BLaER1 (cell line): Measurements from ENCODE around the gene SFMBT2.
"Not testable (repeated sequence)": the region's sequence is repeated elsewhere in the genome, so short reads cannot be mapped to it uniquely, and the experiment has no call there.

Source experiments
- H3K27ac ChIP-seq: shearing (Covaris generic); formaldehyde crosslinking; 2 replicates; pipeline ENCODE4 v1.8.1; 2022
- H3K27me3 ChIP-seq: shearing (Covaris generic); formaldehyde crosslinking; 2 replicates; pipeline ENCODE4 v1.8.1; 2022
- H3K36me3 ChIP-seq: shearing (Covaris generic); formaldehyde crosslinking; 2 replicates; pipeline ENCODE4 v1.8.1; 2022
- H3K4me1 ChIP-seq: shearing (Covaris generic); formaldehyde crosslinking; 2 replicates; pipeline ENCODE4 v1.8.1; 2022
- H3K4me2 ChIP-seq: shearing (Covaris generic); formaldehyde crosslinking; 2 replicates; pipeline ENCODE4 v1.8.1; 2022
- H3K4me3 ChIP-seq: shearing (Covaris generic); formaldehyde crosslinking; 2 replicates; pipeline ENCODE4 v1.8.1; 2022
- H3K9ac ChIP-seq: shearing (Covaris generic); formaldehyde crosslinking; 2 replicates; pipeline ENCODE4 v1.8.1; 2022
- H3K9me3 ChIP-seq: shearing (Covaris generic); formaldehyde crosslinking; 2 replicates; pipeline ENCODE4 v1.8.1; 2022
- H4K20me1 ChIP-seq: shearing (Covaris generic); formaldehyde crosslinking; 2 replicates; pipeline ENCODE4 v1.8.1; 2022
- Cebpa-rat ChIP-seq: shearing (Covaris generic); IDR thresholded peaks from 2 replicates; pipeline ENCODE4 v1.8.1; 2022

The SFMBT2 gene

GRCh38 chr10:7305053-7305452 lies 105.8 kb downstream of the SFMBT2 start:
- Histone ChIP-seq H3K9ac (peak overlapping the region; percentile 71; the same call in 1 of the 2 replicates), H4K20me1 (peaks cover 22% of the 10 kb centered on the region), H3K27ac (peak overlapping the region; percentile 87), H3K4me1 (peaks cover 51% of the 10 kb centered on the region), H3K27me3 (no peaks in the 10 kb centered on the region), H3K9me3 (peaks cover 47% of the 10 kb centered on the region), H3K4me3 (no peak overlapping the region; the same call in 1 of the 2 replicates), H3K36me3 (peaks cover 60% of the 10 kb centered on the region), H3K4me2 (peak overlapping the region; percentile 84)
- no peak for TF ChIP-seq Cebpa-rat

- peaks cover 27% of the 10 kb centered on the region for H4K20me1 ChIP-seq
- H3K27ac ChIP-seq = peak overlapping the region; percentile 87; the same call in 1 of the 2 replicates
- peaks cover 55% of the 10 kb centered on the region for H3K36me3 ChIP-seq
- peaks cover 41% of the 10 kb centered on the region for H3K9me3 ChIP-seq
- peaks cover 51% of the 10 kb centered on the region for H3K4me1 ChIP-seq
- H3K4me3 ChIP-seq = no peak overlapping the region
- TF ChIP-seq Cebpa-rat = no peak
- H3K4me2 ChIP-seq = peak overlapping the region; percentile 84; the same call in 1 of the 2 replicates
- no peak overlapping the region for H3K9ac ChIP-seq
- no peaks in the 10 kb centered on the region for H3K27me3 ChIP-seq
These were observed 106.7 kb downstream of the SFMBT2 start for GRCh38 chr10:7304110-7304509.

GRCh38 chr10:7302930-7303557 lies 107.8 kb downstream of the SFMBT2 start:
- peaks cover 56% of the 10 kb centered on the region for H3K36me3 ChIP-seq
- no peak overlapping the region for H3K9ac ChIP-seq
- no peaks in the 10 kb centered on the region for H3K27me3 ChIP-seq
- H3K9me3 ChIP-seq = peaks cover 31% of the 10 kb centered on the region
- no peak for TF ChIP-seq Cebpa-rat
- H3K4me1 ChIP-seq = peaks cover 46% of the 10 kb centered on the region
- H4K20me1 ChIP-seq = peaks cover 38% of the 10 kb centered on the region
- no peak overlapping the region for H3K4me2 ChIP-seq
- H3K27ac ChIP-seq = no peak overlapping the region
- no peak overlapping the region for H3K4me3 ChIP-seq

- TF ChIP-seq Cebpa-rat = no peak
- H3K4me3 ChIP-seq = no peak overlapping the region
- H4K20me1 ChIP-seq = peaks cover 44% of the 10 kb centered on the region
- H3K4me1 ChIP-seq = peaks cover 44% of the 10 kb centered on the region
- no peaks in the 10 kb centered on the region for H3K27me3 ChIP-seq
- 0 out of 2 replicates have a peak overlapping the region, but pooled peaks have one; percentile 0 for H3K27ac ChIP-seq
- H3K36me3 ChIP-seq = peaks cover 62% of the 10 kb centered on the region
- no peak overlapping the region for H3K4me2 ChIP-seq
- peaks cover 27% of the 10 kb centered on the region for H3K9me3 ChIP-seq
- H3K9ac ChIP-seq = no peak overlapping the region
These were observed 108.4 kb downstream of the SFMBT2 start for GRCh38 chr10:7302392-7302906.

- Histone ChIP-seq H3K4me2 (no peak overlapping the region), H3K36me3 (peaks cover 75% of the 10 kb centered on the region)
- TF ChIP-seq Cebpa-rat = no peak
These were observed 109.6 kb downstream of the SFMBT2 start for GRCh38 chr10:7301006-7301778.

GRCh38 chr10:7300384-7300971 lies 110.4 kb downstream of the SFMBT2 start:
- no peak overlapping the region for H3K9ac ChIP-seq
- peaks cover 60% of the 10 kb centered on the region for H4K20me1 ChIP-seq
- H3K4me3 ChIP-seq = no peak overlapping the region
- no peak overlapping the region for H3K4me2 ChIP-seq
- TF ChIP-seq Cebpa-rat = no peak
- peaks cover 27% of the 10 kb centered on the region for H3K9me3 ChIP-seq
- H3K27me3 ChIP-seq = no peaks in the 10 kb centered on the region
- no peak overlapping the region for H3K27ac ChIP-seq
- peaks cover 26% of the 10 kb centered on the region for H3K4me1 ChIP-seq
- peaks cover 78% of the 10 kb centered on the region for H3K36me3 ChIP-seq

More at GRCh38 chr10:7301006-7301778, 109.6 kb downstream of the SFMBT2 start:
- Histone ChIP-seq H4K20me1 (peaks cover 57% of the 10 kb centered on the region), H3K9ac (no peak overlapping the region), H3K27ac (0 out of 2 replicates have a peak overlapping the region, but pooled peaks have one; percentile 45), H3K4me1 (peaks cover 33% of the 10 kb centered on the region), H3K4me3 (no peak overlapping the region), H3K9me3 (peaks cover 27% of the 10 kb centered on the region), H3K27me3 (no peaks in the 10 kb centered on the region)

GRCh38 chr10:7299601-7300325 lies 111.1 kb downstream of the SFMBT2 start:
- Histone ChIP-seq H3K4me1 (peaks cover 23% of the 10 kb centered on the region), H4K20me1 (peaks cover 67% of the 10 kb centered on the region), H3K9me3 (peaks cover 26% of the 10 kb centered on the region), H3K36me3 (peaks cover 74% of the 10 kb centered on the region)
- H3K4me2 ChIP-seq, H3K4me3 ChIP-seq, H3K27ac ChIP-seq, H3K9ac ChIP-seq, H3K27me3 ChIP-seq: not testable (repeated sequence)

GRCh38 chr10:7298495-7298894 lies 112.3 kb downstream of the SFMBT2 start:
- Histone ChIP-seq H3K36me3 (peaks cover 67% of the 10 kb centered on the region), H3K9me3 (peaks cover 15% of the 10 kb centered on the region), H3K27me3 (no peaks in the 10 kb centered on the region), H3K4me2 (no peak overlapping the region), H3K27ac (no peak overlapping the region), H3K9ac (no peak overlapping the region), H3K4me3 (no peak overlapping the region), H3K4me1 (peaks cover 13% of the 10 kb centered on the region; the same call in 1 of the 2 replicates), H4K20me1 (peaks cover 80% of the 10 kb centered on the region)
- no peak for TF ChIP-seq Cebpa-rat

- Histone ChIP-seq H3K9ac (no peak overlapping the region), H3K9me3 (peaks cover 15% of the 10 kb centered on the region), H3K4me1 (peaks cover 13% of the 10 kb centered on the region; the same call in 1 of the 2 replicates), H3K27me3 (no peaks in the 10 kb centered on the region), H4K20me1 (peaks cover 94% of the 10 kb centered on the region), H3K27ac (no peak overlapping the region), H3K4me2 (no peak overlapping the region), H3K4me3 (no peak overlapping the region), H3K36me3 (peaks cover 74% of the 10 kb centered on the region)
- TF ChIP-seq Cebpa-rat = no peak
These were observed 113.7 kb downstream of the SFMBT2 start for GRCh38 chr10:7297094-7297493.
